H1 (cell line): Measurements from ENCODE around the gene CREB3. TPM values are rescaled to one million over a fixed set of nuclear protein-coding genes. Genes with fewer than 3 reads are reported as not detected.

Experiments
- CTCF ChIA-PET: fragments of 300-600 bp; sonication (Branson Sonifier 250); formaldehyde crosslinking; loops from one replicate; lab custom pipeline; 2021; ENCODE audit not compliant: partially characterized antibody; lab: Charles Lee
- POLR2A ChIA-PET: fragments of 300-600 bp; sonication (Branson Sonifier 250); formaldehyde crosslinking; loops from one replicate; lab custom pipeline; 2021; ENCODE audit warnings: inconsistent platforms; ENCODE audit not compliant: partially characterized antibody; lab: Charles Lee
- DNase-seq, 2 experiments: peaks; one replicate each; pipeline versions ENCODE4 v3.0.0 to v3.0.0-alpha.2; 2010 to 2022; ENCODE audit warnings: low spot score in 2 of 2, low read depth in 1 of 2, mixed read lengths in 1 of 2
- FAIRE-seq: peaks from 2 replicates; lab custom pipeline; 2011; peaks lifted over from hg19 to GRCh38; lab: Jason Lieb, UNC
- H2AFZ ChIP-seq: 2 replicates; pipeline ENCODE4 v1.8.1; 2012; ENCODE audit warnings: low read length, inconsistent platforms
- H2AK5ac ChIP-seq: 2 replicates; pipeline ENCODE4 v1.6.1; 2013; ENCODE audit warnings: low read depth, low read length
- H2BK120ac ChIP-seq: replicated peaks from 2 replicates; pipeline ENCODE3; 2013; ENCODE audit warnings: low read depth, low read length, inconsistent platforms
- H2BK12ac ChIP-seq: 2 replicates; pipeline ENCODE4 v1.6.1; 2013; ENCODE audit warnings: low read depth, low read length
- H2BK15ac ChIP-seq: 2 replicates; pipeline ENCODE4 v1.6.1; 2013; ENCODE audit warnings: low read length
- H2BK20ac ChIP-seq: 2 replicates; pipeline ENCODE4 v1.6.1; 2013; ENCODE audit warnings: low read length
- H2BK5ac ChIP-seq: 2 replicates; pipeline ENCODE4 v1.6.1; 2013; ENCODE audit warnings: low read depth, low read length
- H3K14ac ChIP-seq: 2 replicates; pipeline ENCODE4 v1.6.1; 2013; ENCODE audit warnings: inconsistent platforms; ENCODE audit not compliant: insufficient read length
- H3K18ac ChIP-seq: 2 replicates; pipeline ENCODE4 v1.6.1; 2013; ENCODE audit warnings: low read length; ENCODE audit errors: extremely low read depth
- H3K23ac ChIP-seq: 2 replicates; pipeline ENCODE4 v1.6.1; 2013; ENCODE audit warnings: inconsistent platforms; ENCODE audit not compliant: insufficient read length
- H3K23me2 ChIP-seq: 2 replicates; pipeline ENCODE4 v1.6.1; 2013; ENCODE audit warnings: low read depth, low read length
- H3K27ac ChIP-seq: 2 replicates; pipeline ENCODE4 v1.6.1; 2011; ENCODE audit warnings: low read depth, low read length, inconsistent platforms
- H3K27me3 ChIP-seq, 4 experiments: replicated peaks in 1 of 4; 1 replicate in 1 of 4; 2 replicates in 3 of 4; pipeline versions ENCODE4 v1.6.1 to v1.8.1; 2011 to 2013; ENCODE audit warnings: low read length in 3 of 4, mild to moderate bottlenecking in 3 of 4, inconsistent platforms in 2 of 4, mixed read lengths in 2 of 4, moderate library complexity in 1 of 4; ENCODE audit not compliant: control insufficient read depth in 3 of 4, insufficient read depth in 3 of 4; ENCODE audit errors: extremely low read depth in 1 of 4
- H3K36me3 ChIP-seq, 4 experiments: 2 replicates each; pipeline versions ENCODE4 v1.6.1 to v1.8.1; 2011 to 2013; ENCODE audit warnings: mild to moderate bottlenecking in 4 of 4, low read length in 3 of 4, moderate library complexity in 2 of 4, control low read depth in 1 of 4, inconsistent platforms in 1 of 4; ENCODE audit not compliant: insufficient read depth in 4 of 4, control insufficient read depth in 2 of 4
- H3K4ac ChIP-seq: replicated peaks from 2 replicates; pipeline ENCODE3; 2013; ENCODE audit warnings: low read length, low read depth, mixed read lengths, inconsistent platforms; ENCODE audit not compliant: insufficient read length
- H3K4me1 ChIP-seq, 4 experiments: replicated peaks in 1 of 4; 1 replicate in 1 of 4; 2 replicates in 3 of 4; pipeline versions ENCODE4 v1.6.1 to v1.8.1; 2011 to 2013; ENCODE audit warnings: low read length in 3 of 4, inconsistent platforms in 2 of 4, mixed read lengths in 1 of 4; ENCODE audit not compliant: insufficient read depth in 4 of 4, control insufficient read depth in 3 of 4
- H3K4me2 ChIP-seq, 2 experiments: 2 replicates each; pipeline versions ENCODE4 v1.6.1 to v1.8.1; 2011 to 2013; ENCODE audit warnings: low read depth in 2 of 2, low read length in 2 of 2, control low read depth in 1 of 2, inconsistent platforms in 1 of 2, mild to moderate bottlenecking in 1 of 2; ENCODE audit not compliant: insufficient read depth in 1 of 2
- H3K4me3 ChIP-seq, 4 experiments: fragments of 200-600, 300-600 bp in 1 of 4; sonication (generic), shearing (Covaris generic), sonication (Bioruptor Twin) in 1 of 4; 2 replicates each; pipeline versions ENCODE4 v1.5.1 to v1.8.1; 2011 to 2016; ENCODE audit warnings: low read length in 4 of 4, low read depth in 3 of 4, control low read depth in 2 of 4, inconsistent platforms in 2 of 4, mild to moderate bottlenecking in 2 of 4, mixed read lengths in 1 of 4, moderate library complexity in 1 of 4; ENCODE audit not compliant: insufficient read depth in 2 of 4; ENCODE audit errors: extremely low read depth in 1 of 4
- H3K56ac ChIP-seq: replicated peaks from 2 replicates; pipeline ENCODE3; 2013; ENCODE audit warnings: low read depth, mild to moderate bottlenecking, mixed read lengths, low read length, inconsistent platforms; ENCODE audit not compliant: insufficient read length
- H3K79me1 ChIP-seq: 2 replicates; pipeline ENCODE4 v1.6.1; 2013; ENCODE audit warnings: low read depth, low read length, control low read depth
- H3K79me2 ChIP-seq, 2 experiments: 2 replicates each; pipeline versions ENCODE4 v1.6.1 to v1.8.1; 2012 to 2013; ENCODE audit warnings: low read length in 2 of 2, mild to moderate bottlenecking in 2 of 2, inconsistent platforms in 1 of 2; ENCODE audit not compliant: insufficient read depth in 2 of 2, control insufficient read depth in 1 of 2
- H3K9ac ChIP-seq, 4 experiments: replicated peaks in 1 of 4; 1 replicate in 1 of 4; 2 replicates in 3 of 4; pipeline versions ENCODE4 v1.6.1 to v1.8.1; 2011 to 2013; ENCODE audit warnings: low read depth in 3 of 4, low read length in 3 of 4, control low read depth in 2 of 4, mild to moderate bottlenecking in 2 of 4, moderate library complexity in 2 of 4, inconsistent platforms in 1 of 4; ENCODE audit errors: extremely low read depth in 1 of 4
- H3K9me3 ChIP-seq, 2 experiments: 2 replicates each; pipeline versions ENCODE4 v1.6.1 to v1.8.1; 2012 to 2013; ENCODE audit warnings: mild to moderate bottlenecking in 2 of 2, moderate library complexity in 2 of 2, control low read depth in 1 of 2, inconsistent platforms in 1 of 2, low read depth in 1 of 2, low read length in 1 of 2, mixed read lengths in 1 of 2; ENCODE audit not compliant: insufficient read depth in 2 of 2
- H4K20me1 ChIP-seq, 2 experiments: replicated peaks in 1 of 2; 2 replicates each; pipeline versions ENCODE3 to v1.8.1; 2011 to 2013; ENCODE audit warnings: inconsistent platforms in 2 of 2, low read length in 2 of 2, mild to moderate bottlenecking in 1 of 2; ENCODE audit not compliant: insufficient read depth in 2 of 2, control insufficient read depth in 1 of 2
- H4K5ac ChIP-seq: 2 replicates; pipeline ENCODE4 v1.6.1; 2013; ENCODE audit warnings: low read length, low read depth, mixed read lengths, inconsistent platforms; ENCODE audit not compliant: insufficient read length
- H4K8ac ChIP-seq: 2 replicates; pipeline ENCODE4 v1.8.0; 2013; ENCODE audit warnings: mild to moderate bottlenecking, moderate library complexity, low read length, inconsistent platforms; ENCODE audit not compliant: insufficient read depth; ENCODE audit errors: extremely low read depth
- H4K91ac ChIP-seq: replicated peaks from 2 replicates; pipeline ENCODE3; 2013; ENCODE audit warnings: low read length, mixed read lengths, inconsistent platforms; ENCODE audit not compliant: insufficient read length
- BACH1 ChIP-seq: IDR thresholded peaks from 2 replicates; pipeline ENCODE4 v1.6.1; 2012; ENCODE audit warnings: low read length, improper control_type of control experiment
- CHD1 ChIP-seq: IDR thresholded peaks from 2 replicates; pipeline ENCODE4 v1.6.1; 2012; ENCODE audit warnings: low read depth, low read length, improper control_type of control experiment
- FOSL1 ChIP-seq: IDR thresholded peaks from 2 replicates; pipeline ENCODE4 v1.6.1; 2011; ENCODE audit warnings: mild to moderate bottlenecking, low read depth, low read length, moderate library complexity; ENCODE audit not compliant: insufficient read depth
- GTF2F1 ChIP-seq: IDR thresholded peaks from 2 replicates; pipeline ENCODE4 v1.6.1; 2012; ENCODE audit warnings: low read depth, low read length, improper control_type of control experiment, borderline replicate concordance
- PHF8 ChIP-seq: fragments of 200-600 bp; sonication (generic); conservative IDR thresholded peaks from 2 replicates; pipeline ENCODE4 v1.7.1; 2012; ENCODE audit warnings: low read depth, mild to moderate bottlenecking, inconsistent platforms, low read length, moderate library complexity
- RAD21 ChIP-seq, 2 experiments: IDR thresholded peaks in 1 of 2; conservative IDR thresholded peaks in 1 of 2; 2 replicates each; pipeline ENCODE4 v1.6.1; 2011; ENCODE audit warnings: low read depth in 2 of 2, low read length in 2 of 2, improper control_type of control experiment in 1 of 2, inconsistent platforms in 1 of 2, mild to moderate bottlenecking in 1 of 2, moderate library complexity in 1 of 2
- SIRT6 ChIP-seq: IDR thresholded peaks from one replicate; pipeline ENCODE4 v1.7.1; 2012; ENCODE audit warnings: low read length, inconsistent platforms
- SP2 ChIP-seq: IDR thresholded peaks from 2 replicates; pipeline ENCODE4 v1.6.1; 2012; ENCODE audit warnings: mild to moderate bottlenecking, low read length, inconsistent platforms
- SP4 ChIP-seq: IDR thresholded peaks from 2 replicates; pipeline ENCODE4 v1.6.1; 2012; ENCODE audit warnings: low read length, inconsistent platforms
- WGBS, 2 experiments: shearing (Covaris generic) in 1 of 2; methylation state at CpG; one replicate each; pipeline versions ENCODE4 v1.1.6 to v1.1.7; 2013 to 2015; ENCODE audit warnings: low lambda C conversion rate in 2 of 2, mixed read lengths in 2 of 2, inconsistent platforms in 1 of 2, low coverage in 1 of 2, missing lambda C conversion rate in 1 of 2; ENCODE audit not compliant: insufficient replicate concordance in 2 of 2, insufficient coverage in 1 of 2, insufficient read length in 1 of 2; ENCODE audit errors: extremely low coverage in 1 of 2, missing lambda C conversion rate in 1 of 2; 5-methylcytosine and 5-hydroxymethylcytosine counted together
- polyA plus RNA-seq, 7 experiments: library from polyadenylated mRNA; depleted of rRNA in 3 of 7; stranded (reverse) in 5 of 7; unstranded in 2 of 7; fragments of >200 nt in 5 of 7; fragments of 200-250 nt in 2 of 7; gene quantifications; 1 replicate in 5 of 7; 2 replicates in 1 of 7; 4 replicates in 1 of 7; pipeline versions ENCODE4 v1.2.1 to v1.2.3, GENCODE V29; 2011 to 2013; ENCODE audit warnings: missing spikeins in 2 of 7, mixed read lengths in 2 of 7
- total RNA-seq: library from RNA; stranded (reverse); fragmentation: NEBNext Ultra II Directional; extraction: Animal tissue kit (Norgen Biotek cat#: 25700); gene quantifications from 2 replicates; pipeline ENCODE4 v1.2.1, GENCODE V29; 2021
- TF ChIP-seq, protein P1 (sequence below): IDR thresholded peaks from 2 replicates; pipeline ENCODE4 v1.6.1; 2011; ENCODE audit warnings: low read depth, mild to moderate bottlenecking, low read length; ENCODE audit not compliant: insufficient read depth

The CREB3 gene
- total and polyA plus RNA-seq, 2 of the 8 experiments (the other 6 are each of a cell fraction or from before 2014, with no cell fraction given): 24.4 to 25.7 TPM

DNA sequence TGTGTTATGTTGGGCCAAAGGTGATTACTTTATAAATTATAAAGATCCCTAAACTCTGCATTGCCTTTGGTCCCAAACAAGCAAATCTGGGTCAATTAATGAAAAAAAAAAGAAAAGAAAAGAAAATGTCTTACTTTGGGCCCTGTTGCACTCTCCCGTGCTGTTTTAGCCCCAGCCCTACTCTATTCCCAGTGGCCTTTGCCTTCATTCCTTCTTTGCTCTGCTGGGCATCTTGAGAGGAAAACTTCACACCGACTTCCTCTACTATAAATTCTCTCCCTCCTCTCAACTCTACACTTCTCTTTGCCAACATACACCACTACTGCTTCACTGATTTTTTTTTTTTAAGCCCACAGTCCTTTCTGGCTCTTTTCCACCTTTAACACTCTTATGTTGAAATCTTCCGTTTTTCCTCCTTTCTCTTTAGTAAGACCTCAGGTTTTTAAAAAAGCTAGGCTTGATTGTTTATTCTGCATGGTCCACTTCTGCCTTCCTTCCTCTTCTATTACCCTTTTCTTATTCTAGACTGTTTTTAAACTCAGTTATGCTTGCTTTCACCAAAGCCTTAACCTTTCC lies 26.1 kb downstream of the CREB3 start:
- H3K23ac ChIP-seq: no peak overlapping the region
- no peak overlapping the region for H4K91ac ChIP-seq
- no peak overlapping the region for H3K9ac ChIP-seq
- DNase-seq (no peak), FAIRE-seq (no peak)
- ChIA-PET POLR2A (interaction anchor here (0.5 to 2.1 kb wide), 3 partner anchors 9 to 120 kb away, joined by 3 to 8 read pairs (median 5); partner anchors contain the start of genes GBA2 and RGP1), CTCF (interaction anchor here (0.7 to 0.9 kb wide), 2 partner anchors 10 to 96 kb away, joined by 3 read pairs; no protein-coding TSS in a partner anchor)
- peak overlapping the region in 1 of 2 experiments; percentile 90; a peak in 1 of 4 replicates for H3K4me2 ChIP-seq
- H3K18ac ChIP-seq: no peak overlapping the region
- no peak overlapping the region for H3K27ac ChIP-seq
- no peaks in the 10 kb centered on the region for H3K27me3 ChIP-seq
- no peak overlapping the region for H4K8ac ChIP-seq
- H3K79me1 ChIP-seq: no peaks in the 10 kb centered on the region
- peaks cover 0 to 4% (median 2%) of the 10 kb centered on the region in 4 experiments; a peak in 3 of 8 replicates for H3K36me3 ChIP-seq
- H3K4me3 ChIP-seq: peak overlapping the region in 1 of 4 experiments; percentile 92; a peak in 2 of 8 replicates
- no peaks in the 10 kb centered on the region for H4K20me1 ChIP-seq
- TF ChIP-seq, protein P1, sequence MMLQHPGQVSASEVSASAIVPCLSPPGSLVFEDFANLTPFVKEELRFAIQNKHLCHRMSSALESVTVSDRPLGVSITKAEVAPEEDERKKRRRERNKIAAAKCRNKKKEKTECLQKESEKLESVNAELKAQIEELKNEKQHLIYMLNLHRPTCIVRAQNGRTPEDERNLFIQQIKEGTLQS: no peak
- TF ChIP-seq RAD21 (IDR thresholded peaks at IDR 0.05 in 1 of 2, conservative IDR thresholded peaks at IDR 0.05 in 1 of 2; ENCODE audit: low read depth in 2 of 2, low read length in 2 of 2) (no peak), SIRT6 (no peak), PHF8 (no peak), BACH1 (no peak), SP2 (no peak), CHD1 (no peak), SP4 (no peak), GTF2F1 (no peak), FOSL1 (no peak)
- peaks cover 0 to 5% (median 0%) of the 10 kb centered on the region in 4 experiments; a peak in 2 of 7 replicates for H3K4me1 ChIP-seq
- 90% methylated on average over 3 of the region's 3 CpGs; no CpG with 5 or more reads in 1 of the 2 experiments for WGBS, 2 experiments
- H3K79me2 ChIP-seq: peaks cover 0 to 24% of the 10 kb centered on the region in 2 experiments; a peak in 2 of 4 replicates
- H3K4ac ChIP-seq: no peak overlapping the region
- H2BK120ac ChIP-seq: no peak overlapping the region
- no peak overlapping the region for H3K14ac ChIP-seq
- no peak overlapping the region for H2BK12ac ChIP-seq
- no peak overlapping the region for H2AFZ ChIP-seq
- H3K56ac ChIP-seq: no peak overlapping the region
- H2BK5ac ChIP-seq: no peak overlapping the region
- no peaks in the 10 kb centered on the region; the same call in 1 of the 2 replicates for H3K23me2 ChIP-seq
- no peak overlapping the region for H2AK5ac ChIP-seq
- H2BK15ac ChIP-seq: no peak overlapping the region
- no peaks in the 10 kb centered on the region for H3K9me3 ChIP-seq
- H2BK20ac ChIP-seq: no peak overlapping the region
- no peak overlapping the region for H4K5ac ChIP-seq
